Natural killer cell (primary cell): ENCODE measurements around the gene OR2B2. TPM values are rescaled to one million over a fixed set of nuclear protein-coding genes. Genes with fewer than 3 reads are reported as not detected.

ENCODE experiments used
- ATAC-seq, 3 donors: fragments of 150-1000 bp in 2 of 3; fragments of 200-7000 bp in 1 of 3; cut with Tn5 transposase; 1 replicate in 1 of 3; 2 replicates in 2 of 3; pipeline ENCODE4 v1.10.0; 2021; ENCODE audit warnings: mild to moderate bottlenecking in 2 of 3, moderate library complexity in 2 of 3
- DNase-seq, 2 donors: peaks; one replicate each; pipeline versions ENCODE4 v3.0.0 to v3.0.0-alpha.2; 2013 to 2021; ENCODE audit warnings: mixed read lengths in 1 of 2
- H3K27ac ChIP-seq: one replicate; pipeline ENCODE4 v1.5.1; 2013; ENCODE audit warnings: mild to moderate bottlenecking, low read length
- H3K27me3 ChIP-seq: one replicate; pipeline ENCODE4 v1.6.1; 2013; ENCODE audit warnings: low read length; ENCODE audit not compliant: control insufficient read depth, insufficient read depth
- H3K36me3 ChIP-seq: one replicate; pipeline ENCODE4 v1.6.1; 2013; ENCODE audit warnings: low read length; ENCODE audit not compliant: control insufficient read depth, insufficient read depth
- H3K4me1 ChIP-seq: one replicate; pipeline ENCODE4 v1.6.1; 2013; ENCODE audit warnings: low read length; ENCODE audit not compliant: control insufficient read depth, insufficient read depth
- H3K4me3 ChIP-seq: one replicate; pipeline ENCODE4 v1.5.1; 2013; ENCODE audit warnings: low read length
- H3K9me3 ChIP-seq: one replicate; pipeline ENCODE4 v1.6.1; 2013; ENCODE audit warnings: low read length; ENCODE audit not compliant: control insufficient read depth, insufficient read depth
- H3K27ac Mint-ChIP-seq, 2 donors: one replicate each; pipeline ENCODE4 v1.8.0; 2022; ENCODE audit warnings: mild to moderate bottlenecking in 2 of 2, mixed read lengths in 2 of 2, moderate library complexity in 1 of 2
- H3K27me3 Mint-ChIP-seq, 2 donors: one replicate each; pipeline ENCODE4 v1.8.0; 2022; ENCODE audit warnings: low read depth in 2 of 2, mixed read lengths in 2 of 2
- H3K36me3 Mint-ChIP-seq: one replicate; pipeline ENCODE4 v1.8.0; 2022; ENCODE audit warnings: mixed read lengths
- H3K4me1 Mint-ChIP-seq, 2 donors: one replicate each; pipeline ENCODE4 v1.8.0; 2022; ENCODE audit warnings: mixed read lengths in 2 of 2
- H3K4me3 Mint-ChIP-seq: one replicate; pipeline ENCODE4 v1.8.0; 2022; ENCODE audit warnings: mild to moderate bottlenecking, moderate library complexity, mixed read lengths
- H3K9me3 Mint-ChIP-seq, 2 donors: one replicate each; pipeline ENCODE4 v1.8.0; 2022; ENCODE audit warnings: mixed read lengths in 2 of 2
- WGBS: methylation state at CpG from one replicate; pipeline ENCODE4 v1.1.7; 2013; ENCODE audit warnings: missing lambda C conversion rate; ENCODE audit not compliant: insufficient coverage; 5-methylcytosine and 5-hydroxymethylcytosine counted together
- intact Hi-C: fragments of 100-400 bp; cut with micrococcal nuclease; formaldehyde crosslinking; loops from one replicate; pipeline ENCODE4 v1.14.2; 2022
- total RNA-seq, 4 donors: library from RNA; stranded (reverse); fragments of 120-200 nt in 1 of 4; gene quantifications; one replicate each; pipeline versions ENCODE4 v1.2.3 to v1.2.4, GENCODE V29; 2013 to 2022
- TF ChIP-seq, protein P1 (sequence below): fragments of 200-600 bp; IDR thresholded peaks from one replicate; pipeline ENCODE4 v1.8.0; 2022; ENCODE audit warnings: antibody characterized with exemption

Gene OR2B2
- total RNA-seq, 3 donors from 2014 or later (not counting 1 experiment from before 2014, with no cell fraction given), result not detected

DNA sequence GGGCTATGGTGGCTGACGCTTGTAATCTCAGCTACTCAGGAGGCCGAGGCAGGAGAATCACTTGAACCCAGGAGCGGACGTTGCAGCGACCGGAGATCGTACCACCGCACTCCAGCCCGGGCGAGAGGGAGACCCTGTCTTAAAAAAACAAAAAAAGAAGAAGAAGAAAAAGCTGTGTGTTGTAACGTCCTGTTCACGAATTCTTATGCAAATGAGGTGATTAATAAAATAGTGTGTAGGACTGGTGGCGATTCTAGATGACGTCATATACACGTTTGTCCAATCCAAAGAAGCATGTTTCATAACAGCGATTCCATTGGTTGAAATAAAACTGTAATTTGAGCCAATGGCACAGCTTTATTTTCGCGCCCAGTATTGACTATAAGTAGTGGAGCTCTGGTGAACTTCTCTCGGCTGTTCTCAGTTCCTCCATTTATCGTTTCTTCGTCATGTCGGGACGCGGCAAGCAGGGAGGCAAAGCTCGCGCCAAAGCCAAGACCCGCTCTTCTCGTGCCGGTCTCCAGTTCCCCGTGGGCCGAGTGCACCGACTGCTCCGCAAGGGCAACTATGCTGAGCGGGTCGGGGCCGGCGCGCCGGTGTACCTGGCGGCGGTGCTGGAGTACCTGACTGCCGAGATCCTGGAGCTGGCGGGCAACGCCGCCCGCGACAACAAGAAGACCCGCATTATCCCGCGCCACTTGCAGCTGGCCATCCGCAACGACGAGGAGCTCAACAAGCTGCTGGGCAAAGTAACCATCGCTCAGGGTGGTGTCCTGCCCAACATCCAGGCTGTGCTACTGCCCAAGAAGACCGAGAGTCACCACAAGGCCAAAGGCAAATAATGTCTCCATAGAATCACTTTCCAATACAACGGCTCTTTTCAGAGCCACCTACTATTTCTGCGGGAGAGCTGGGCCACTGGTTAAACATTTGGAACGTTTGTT lies 47.0 kb downstream of the OR2B2 start:
- Mint-ChIP-seq H3K4me1 (peaks cover 44% of the 10 kb centered on the region in 2 donors), H3K4me3 (peak overlapping the region; percentile 90), H3K36me3 (no peaks in the 10 kb centered on the region), H3K27ac (peak overlapping the region; percentile 92 to 94), H3K27me3 (no peaks in the 10 kb centered on the region), H3K9me3 (no peaks in the 10 kb centered on the region)
- no peaks in the 10 kb centered on the region for H3K27me3 ChIP-seq
- peak; percentile 63 to 96 for DNase-seq
- no peaks in the 10 kb centered on the region for H3K9me3 ChIP-seq
- under 1% methylated on average over 57 of the region's 58 CpGs for WGBS
- H3K4me3 ChIP-seq, result peak overlapping the region; percentile 69
- H3K27ac ChIP-seq, result peak overlapping the region; percentile 82
- intact Hi-C loops, result loop anchor here (1.0 to 2.0 kb wide), 4 partner anchors 27 to 50 kb away; a partner anchor contains a TSS
- TF ChIP-seq, protein P1, sequence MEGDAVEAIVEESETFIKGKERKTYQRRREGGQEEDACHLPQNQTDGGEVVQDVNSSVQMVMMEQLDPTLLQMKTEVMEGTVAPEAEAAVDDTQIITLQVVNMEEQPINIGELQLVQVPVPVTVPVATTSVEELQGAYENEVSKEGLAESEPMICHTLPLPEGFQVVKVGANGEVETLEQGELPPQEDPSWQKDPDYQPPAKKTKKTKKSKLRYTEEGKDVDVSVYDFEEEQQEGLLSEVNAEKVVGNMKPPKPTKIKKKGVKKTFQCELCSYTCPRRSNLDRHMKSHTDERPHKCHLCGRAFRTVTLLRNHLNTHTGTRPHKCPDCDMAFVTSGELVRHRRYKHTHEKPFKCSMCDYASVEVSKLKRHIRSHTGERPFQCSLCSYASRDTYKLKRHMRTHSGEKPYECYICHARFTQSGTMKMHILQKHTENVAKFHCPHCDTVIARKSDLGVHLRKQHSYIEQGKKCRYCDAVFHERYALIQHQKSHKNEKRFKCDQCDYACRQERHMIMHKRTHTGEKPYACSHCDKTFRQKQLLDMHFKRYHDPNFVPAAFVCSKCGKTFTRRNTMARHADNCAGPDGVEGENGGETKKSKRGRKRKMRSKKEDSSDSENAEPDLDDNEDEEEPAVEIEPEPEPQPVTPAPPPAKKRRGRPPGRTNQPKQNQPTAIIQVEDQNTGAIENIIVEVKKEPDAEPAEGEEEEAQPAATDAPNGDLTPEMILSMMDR, result no peak
- ATAC-seq, result peak; percentile 76 to 89 (median 81)
- no peaks in the 10 kb centered on the region for H3K36me3 ChIP-seq
- H3K4me1 ChIP-seq, result peaks cover 35% of the 10 kb centered on the region

DNA sequence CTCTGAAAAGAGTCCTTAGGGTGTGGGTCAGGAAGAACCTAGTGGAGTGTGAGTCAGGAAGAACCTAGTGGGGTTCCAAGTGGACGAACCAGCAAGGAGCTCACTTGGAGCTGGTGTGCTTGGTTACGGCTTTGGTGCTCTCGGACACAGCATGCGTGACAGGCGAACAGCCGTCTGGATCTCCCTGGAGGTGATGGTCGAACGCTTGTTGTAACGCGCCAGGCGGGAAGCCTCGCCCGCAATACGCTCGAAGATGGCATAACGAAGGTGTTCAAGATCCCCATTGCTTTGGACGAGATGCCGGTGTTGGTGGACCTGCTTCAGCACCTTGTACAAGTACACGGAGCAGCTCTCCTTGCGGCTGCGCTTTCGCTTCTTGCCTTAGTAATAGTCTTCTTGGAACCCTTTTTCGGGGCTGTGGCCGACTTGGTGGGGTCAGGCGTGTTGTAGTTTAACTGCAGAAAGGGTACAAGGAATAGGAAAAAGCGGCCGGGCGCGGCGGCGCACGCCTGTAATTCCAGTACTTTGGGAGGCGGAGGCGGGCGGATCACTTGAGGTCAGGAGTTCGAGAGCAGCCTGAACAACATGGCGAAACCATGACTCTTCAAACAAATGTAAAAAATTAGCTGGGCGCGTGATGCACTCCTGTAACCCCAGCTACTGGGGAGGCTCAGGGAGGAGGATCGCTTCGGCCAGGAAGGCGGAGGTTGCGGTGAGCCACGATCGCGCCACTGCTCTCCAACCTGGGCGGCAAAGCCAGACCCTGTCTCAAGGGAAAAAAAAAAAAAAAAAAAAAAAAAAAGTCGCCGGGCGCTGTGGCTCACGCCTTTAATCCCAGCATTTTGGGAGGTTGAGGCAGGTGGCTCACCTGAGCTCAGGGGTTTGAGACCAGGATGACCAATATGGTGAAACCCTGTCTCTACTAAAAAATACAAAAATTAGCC lies 48.0 kb downstream of the OR2B2 start:
- Mint-ChIP-seq H3K27me3 (no peaks in the 10 kb centered on the region), H3K27ac (peak overlapping the region; percentile 92 to 94), H3K4me3 (peak overlapping the region; percentile 90), H3K36me3 (no peaks in the 10 kb centered on the region), H3K9me3 (no peaks in the 10 kb centered on the region), H3K4me1 (peaks cover 44% of the 10 kb centered on the region in 2 donors)
- WGBS, result 25% methylated on average over 50 of the region's 51 CpGs
- H3K27me3 ChIP-seq, result no peaks in the 10 kb centered on the region
- intact Hi-C loops, result loop anchor here (2.0 kb wide), 1 partner anchor 49 kb away; a partner anchor contains a TSS
- DNase-seq (peak; percentile 36 to 47), ATAC-seq (peak in 1 of 3 donors; percentile 0)
- peak overlapping the region; percentile 69 for H3K4me3 ChIP-seq
- peaks cover 35% of the 10 kb centered on the region for H3K4me1 ChIP-seq
- no peaks in the 10 kb centered on the region for H3K9me3 ChIP-seq
- TF ChIP-seq, protein P1, result no peak
- H3K36me3 ChIP-seq, result no peaks in the 10 kb centered on the region
- H3K27ac ChIP-seq, result peak overlapping the region; percentile 82

DNA sequence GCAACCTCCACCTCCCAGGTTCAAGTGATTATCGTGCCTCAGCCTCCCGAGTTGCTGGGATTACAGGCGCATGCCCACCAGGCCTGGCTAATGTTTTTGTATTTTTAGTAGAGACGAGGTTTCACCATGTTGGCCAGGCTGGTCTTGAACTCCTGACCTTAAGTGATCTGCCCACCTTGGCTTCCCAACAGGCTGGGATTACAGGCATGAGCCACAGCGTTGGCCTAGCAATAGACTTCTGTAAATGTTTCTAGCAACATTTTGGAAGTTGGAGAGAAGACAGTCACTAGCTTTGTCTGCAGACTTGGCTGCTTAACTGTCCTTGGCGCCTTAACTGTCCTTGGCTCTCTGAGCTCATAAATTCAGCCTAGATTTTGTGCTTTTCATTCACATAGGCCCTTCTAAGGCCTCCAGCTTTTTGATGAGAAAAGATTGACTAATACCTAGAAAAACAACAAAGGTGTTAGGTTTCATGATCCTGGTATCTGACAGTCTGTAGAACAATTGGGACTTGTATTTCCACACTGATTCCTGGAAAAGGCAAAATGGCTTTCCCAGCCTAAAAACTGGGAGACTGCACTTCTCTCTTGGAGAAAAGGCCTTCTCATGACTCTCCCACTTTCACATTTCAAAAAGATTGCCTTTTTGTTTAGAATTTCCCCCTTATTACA lies 49.7 kb downstream of the OR2B2 start:
- H3K9me3 ChIP-seq, result no peaks in the 10 kb centered on the region
- WGBS, result 89% methylated on average over 6 of the region's 6 CpGs
- no peaks in the 10 kb centered on the region for H3K36me3 Mint-ChIP-seq
- peaks cover 37 to 40% of the 10 kb centered on the region in 2 donors for H3K4me1 Mint-ChIP-seq
- no peaks in the 10 kb centered on the region for H3K9me3 Mint-ChIP-seq
- H3K27me3 ChIP-seq, result no peaks in the 10 kb centered on the region
- no peaks in the 10 kb centered on the region for H3K27me3 Mint-ChIP-seq
- peaks cover 34% of the 10 kb centered on the region for H3K4me1 ChIP-seq
- no peak for DNase-seq
- ATAC-seq, result no peak
- H3K27ac Mint-ChIP-seq, result peak overlapping the region in 1 of 2 donors; percentile 92
- intact Hi-C loops, result no loop called here
- H3K4me3 ChIP-seq, result no peak overlapping the region
- H3K36me3 ChIP-seq, result no peaks in the 10 kb centered on the region
- TF ChIP-seq, protein P1, result no peak
- H3K4me3 Mint-ChIP-seq, result no peak overlapping the region
- H3K27ac ChIP-seq, result no peak overlapping the region
